Neural cell (in vitro differentiated cells): ENCODE measurements around the gene PSMA6. TPM values are rescaled to one million over a fixed set of nuclear protein-coding genes. Genes with fewer than 3 reads are reported as not detected.

Experiments
- H2AFZ ChIP-seq: fragments of 200-600, 300-800 bp; sonication (generic), shearing (Covaris generic); 2 replicates; pipeline ENCODE4 v1.6.0; 2014; ENCODE audit warnings: low read depth, mild to moderate bottlenecking, antibody characterized with exemption, low read length, moderate library complexity
- H3F3A ChIP-seq: fragments of 200-600 bp; shearing (Covaris generic); 2 replicates; pipeline ENCODE4 v1.6.1; 2016; ENCODE audit warnings: mild to moderate bottlenecking, moderate library complexity, mixed read lengths, antibody characterized with exemption, low read length; ENCODE audit not compliant: insufficient read depth, poor library complexity, severe bottlenecking
- H3K27ac ChIP-seq: fragments of 200-600, 300-800 bp; sonication (generic), shearing (Covaris generic); 2 replicates; pipeline ENCODE4 v1.5.1; 2014; ENCODE audit warnings: mild to moderate bottlenecking, low read length, moderate library complexity
- H3K27me3 ChIP-seq: fragments of 300-800, 200-600 bp; sonication (generic), shearing (Covaris generic); 2 replicates; pipeline ENCODE4 v1.6.0; 2014; ENCODE audit warnings: mild to moderate bottlenecking, low read depth, low read length, moderate library complexity; ENCODE audit not compliant: insufficient read depth
- H3K36me3 ChIP-seq: fragments of 300-800, 200-600 bp; sonication (generic), shearing (Covaris generic); 2 replicates; pipeline ENCODE4 v1.5.1; 2014; ENCODE audit warnings: mild to moderate bottlenecking, antibody characterized with exemption, low read length, moderate library complexity; ENCODE audit not compliant: insufficient read depth
- H3K4me2 ChIP-seq: fragments of 300-800, 200-600 bp; sonication (generic), shearing (Covaris generic); 2 replicates; pipeline ENCODE4 v1.6.0; 2014; ENCODE audit warnings: mild to moderate bottlenecking, low read length
- H3K4me3 ChIP-seq: fragments of 300-800, 200-600 bp; sonication (generic), shearing (Covaris generic); 2 replicates; pipeline ENCODE4 v1.5.1; 2014; ENCODE audit warnings: mild to moderate bottlenecking, low read length, moderate library complexity
- H3K79me2 ChIP-seq: fragments of 200-600 bp; shearing (Covaris generic); replicated peaks from 2 replicates; pipeline ENCODE4 v1.6.0; 2014; ENCODE audit warnings: mild to moderate bottlenecking, low read length, moderate library complexity; ENCODE audit not compliant: insufficient read depth
- H3K9ac ChIP-seq: fragments of 300-800, 200-600 bp; sonication (generic), shearing (Covaris generic); 2 replicates; pipeline ENCODE4 v1.6.1; 2016; ENCODE audit warnings: mild to moderate bottlenecking, low read length, mixed read lengths
- H3K9me2 ChIP-seq: fragments of 200-600 bp; shearing (Covaris generic); 2 replicates; pipeline ENCODE4 v1.6.1; 2016; ENCODE audit warnings: mild to moderate bottlenecking, low read length, mixed read lengths; ENCODE audit not compliant: insufficient read depth
- H3K9me3 ChIP-seq: fragments of 200-600, 300-800 bp; sonication (generic), shearing (Covaris generic); 2 replicates; pipeline ENCODE4 v1.6.1; 2016; ENCODE audit warnings: mild to moderate bottlenecking, mixed run types, low read length, moderate library complexity, mixed read lengths
- H4K20me1 ChIP-seq: fragments of 200-600 bp; shearing (Covaris generic); 2 replicates; pipeline ENCODE4 v1.6.1; 2016; ENCODE audit warnings: mild to moderate bottlenecking, mixed run types; ENCODE audit not compliant: insufficient read depth
- CTCF ChIP-seq: fragments of 450-650 bp; IDR thresholded peaks from 2 replicates; pipeline ENCODE4 v1.5.1; 2014; ENCODE audit warnings: antibody characterized with exemption, mild to moderate bottlenecking, moderate library complexity; ENCODE audit not compliant: poor library complexity, severe bottlenecking
- EP300 ChIP-seq: fragments of 450-650 bp; conservative IDR thresholded peaks from 2 replicates; pipeline ENCODE4 v1.6.1; 2014; ENCODE audit warnings: antibody characterized with exemption, mild to moderate bottlenecking, moderate library complexity; ENCODE audit not compliant: poor library complexity, severe bottlenecking
- EZH2 ChIP-seq: fragments of 200-600, 300-800 bp; shearing (Covaris generic), sonication (generic); IDR thresholded peaks from 2 replicates; pipeline ENCODE4 v1.6.1; 2014; ENCODE audit warnings: antibody characterized with exemption, low read length, borderline replicate concordance, mild to moderate bottlenecking; ENCODE audit not compliant: insufficient read depth, poor library complexity, severe bottlenecking
- MXI1 ChIP-seq: fragments of 450-650 bp; conservative IDR thresholded peaks from 2 replicates; pipeline ENCODE4 v1.6.1; 2014; ENCODE audit warnings: antibody characterized with exemption, mild to moderate bottlenecking; ENCODE audit not compliant: poor library complexity, severe bottlenecking
- POLR2AphosphoS5 ChIP-seq: IDR thresholded peaks from 2 replicates; pipeline ENCODE4 v1.6.1; 2012
- RAD21 ChIP-seq: fragments of 450-650 bp; conservative IDR thresholded peaks from 2 replicates; pipeline ENCODE4 v1.6.1; 2014; ENCODE audit warnings: antibody characterized with exemption, mild to moderate bottlenecking, moderate library complexity
- SMC3 ChIP-seq: fragments of 450-650 bp; conservative IDR thresholded peaks from 2 replicates; pipeline ENCODE4 v1.6.1; 2014; ENCODE audit warnings: antibody characterized with exemption, mild to moderate bottlenecking, moderate library complexity; ENCODE audit not compliant: poor library complexity
- TAF1 ChIP-seq: IDR thresholded peaks from 2 replicates; pipeline ENCODE4 v1.6.1; 2012; ENCODE audit warnings: low read depth
- polyA plus RNA-seq: library from polyadenylated mRNA; depleted of rRNA; stranded (reverse); fragments of >200 nt; gene quantifications from 2 replicates; pipeline ENCODE4 v1.2.3, GENCODE V29; 2014
- TF ChIP-seq, protein P1 (sequence below): IDR thresholded peaks from 2 replicates; pipeline ENCODE4 v1.6.1; 2012; ENCODE audit warnings: borderline replicate concordance

PSMA6 gene
- polyA plus RNA-seq, 1 donor from 2014 or later: 405 TPM

GRCh38 chr14:35331605-35332516, 39.7 kb downstream of the PSMA6 start:
- no peak overlapping the region for H3K27ac ChIP-seq
- no peak overlapping the region for H3K9ac ChIP-seq
- no peaks in the 10 kb centered on the region for H3K9me3 ChIP-seq
- no peak overlapping the region for H3K4me2 ChIP-seq
- H3K27me3 ChIP-seq: no peaks in the 10 kb centered on the region
- H3K79me2 ChIP-seq: no peaks in the 10 kb centered on the region
- H3K36me3 ChIP-seq: no peaks in the 10 kb centered on the region
- H2AFZ ChIP-seq: no peak overlapping the region
- H3K9me2 ChIP-seq: no peaks in the 10 kb centered on the region
- no peaks in the 10 kb centered on the region for H3F3A ChIP-seq
- no peaks in the 10 kb centered on the region for H4K20me1 ChIP-seq
- no peak for TF ChIP-seq TAF1
- TF ChIP-seq POLR2AphosphoS5: no peak
- H3K4me3 ChIP-seq: no peak overlapping the region

DNA sequence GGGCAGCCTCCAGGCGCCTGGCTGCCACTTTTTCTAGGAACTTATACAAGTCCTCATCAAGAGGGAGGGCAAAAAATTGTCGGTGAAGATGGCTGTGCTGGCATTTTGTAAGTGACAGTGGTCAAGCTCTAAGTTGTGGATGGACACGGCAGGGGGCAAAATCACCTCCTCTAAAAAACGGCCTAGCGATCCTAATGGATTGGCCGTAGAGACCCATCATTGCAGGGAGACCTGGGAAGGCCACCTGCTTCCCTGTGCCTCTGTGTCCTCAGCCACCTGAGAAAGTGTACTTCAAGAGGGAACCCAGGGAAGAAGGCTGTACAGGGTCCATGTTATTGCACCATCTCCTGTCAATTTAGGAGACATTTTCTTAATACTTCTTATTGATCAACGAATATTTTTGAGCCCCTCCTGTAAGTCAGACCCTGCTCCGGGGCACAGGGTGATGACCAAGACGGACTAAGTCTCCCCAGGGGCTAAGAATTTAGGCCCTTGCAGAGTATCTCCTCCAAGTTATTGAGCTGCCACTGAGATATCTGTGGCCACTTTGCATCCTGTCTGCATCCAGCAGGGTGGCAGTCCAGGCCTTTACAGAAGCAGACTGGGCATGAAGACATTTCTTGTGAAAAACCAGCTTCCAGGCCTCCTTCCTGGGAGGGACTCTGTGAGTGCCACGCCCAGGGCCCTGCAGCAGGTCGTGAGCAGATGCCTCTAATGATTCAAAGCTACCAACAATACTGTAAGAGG, 40.5 kb downstream of the PSMA6 start:
- H2AFZ ChIP-seq: no peak overlapping the region
- no peaks in the 10 kb centered on the region for H3K9me3 ChIP-seq
- no peak overlapping the region for H3K9ac ChIP-seq
- no peak for TF ChIP-seq POLR2AphosphoS5
- no peak for TF ChIP-seq SMC3
- TF ChIP-seq EP300: no peak
- TF ChIP-seq, protein P1, sequence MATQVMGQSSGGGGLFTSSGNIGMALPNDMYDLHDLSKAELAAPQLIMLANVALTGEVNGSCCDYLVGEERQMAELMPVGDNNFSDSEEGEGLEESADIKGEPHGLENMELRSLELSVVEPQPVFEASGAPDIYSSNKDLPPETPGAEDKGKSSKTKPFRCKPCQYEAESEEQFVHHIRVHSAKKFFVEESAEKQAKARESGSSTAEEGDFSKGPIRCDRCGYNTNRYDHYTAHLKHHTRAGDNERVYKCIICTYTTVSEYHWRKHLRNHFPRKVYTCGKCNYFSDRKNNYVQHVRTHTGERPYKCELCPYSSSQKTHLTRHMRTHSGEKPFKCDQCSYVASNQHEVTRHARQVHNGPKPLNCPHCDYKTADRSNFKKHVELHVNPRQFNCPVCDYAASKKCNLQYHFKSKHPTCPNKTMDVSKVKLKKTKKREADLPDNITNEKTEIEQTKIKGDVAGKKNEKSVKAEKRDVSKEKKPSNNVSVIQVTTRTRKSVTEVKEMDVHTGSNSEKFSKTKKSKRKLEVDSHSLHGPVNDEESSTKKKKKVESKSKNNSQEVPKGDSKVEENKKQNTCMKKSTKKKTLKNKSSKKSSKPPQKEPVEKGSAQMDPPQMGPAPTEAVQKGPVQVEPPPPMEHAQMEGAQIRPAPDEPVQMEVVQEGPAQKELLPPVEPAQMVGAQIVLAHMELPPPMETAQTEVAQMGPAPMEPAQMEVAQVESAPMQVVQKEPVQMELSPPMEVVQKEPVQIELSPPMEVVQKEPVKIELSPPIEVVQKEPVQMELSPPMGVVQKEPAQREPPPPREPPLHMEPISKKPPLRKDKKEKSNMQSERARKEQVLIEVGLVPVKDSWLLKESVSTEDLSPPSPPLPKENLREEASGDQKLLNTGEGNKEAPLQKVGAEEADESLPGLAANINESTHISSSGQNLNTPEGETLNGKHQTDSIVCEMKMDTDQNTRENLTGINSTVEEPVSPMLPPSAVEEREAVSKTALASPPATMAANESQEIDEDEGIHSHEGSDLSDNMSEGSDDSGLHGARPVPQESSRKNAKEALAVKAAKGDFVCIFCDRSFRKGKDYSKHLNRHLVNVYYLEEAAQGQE: no peak
- no peak for TF ChIP-seq TAF1
- no peak for TF ChIP-seq RAD21
- TF ChIP-seq MXI1: no peak
- TF ChIP-seq EZH2: no peak
- TF ChIP-seq CTCF: no peak
- no peaks in the 10 kb centered on the region for H3K27me3 ChIP-seq
- no peak overlapping the region for H3K4me2 ChIP-seq
- no peak overlapping the region for H3K27ac ChIP-seq
- no peaks in the 10 kb centered on the region for H3K36me3 ChIP-seq
- H4K20me1 ChIP-seq: no peaks in the 10 kb centered on the region
- no peaks in the 10 kb centered on the region for H3K9me2 ChIP-seq
- H3K4me3 ChIP-seq: no peak overlapping the region
- H3F3A ChIP-seq: no peaks in the 10 kb centered on the region
- no peaks in the 10 kb centered on the region for H3K79me2 ChIP-seq
